Common myeloid progenitor, CD34-positive (primary cell): ENCODE measurements around the gene ATG2A.

Experiments
- CTCF ChIA-PET: fragments of 350-600 bp; sonication (Branson Sonifier 250); formaldehyde crosslinking; loops from one replicate; lab custom pipeline; 2021; ENCODE audit warnings: antibody characterized with exemption; lab: Charles Lee
- POLR2A ChIA-PET: fragments of 350-600 bp; sonication (Branson Sonifier 250); formaldehyde crosslinking; loops from one replicate; lab custom pipeline; 2021; ENCODE audit warnings: antibody characterized with exemption; lab: Charles Lee
- DNase-seq, 3 donors: peaks; one replicate each; pipeline versions ENCODE4 v3.0.0 to v3.0.0-alpha.2; 2013
- H3K27ac ChIP-seq, 2 experiments: 1 replicate in 1 of 2; 2 replicates in 1 of 2; pipeline ENCODE4 v1.7.0; 2013; ENCODE audit warnings: inconsistent platforms in 2 of 2, low read length in 2 of 2, mild to moderate bottlenecking in 2 of 2, low read depth in 1 of 2, moderate library complexity in 1 of 2; ENCODE audit not compliant: severe bottlenecking in 2 of 2, insufficient read depth in 1 of 2, poor library complexity in 1 of 2
- H3K27me3 ChIP-seq, 5 experiments: replicated peaks in 2 of 5; 1 replicate in 3 of 5; 2 replicates in 2 of 5; pipeline versions ENCODE4 v1.6.1 to v1.7.0; 2013; ENCODE audit warnings: low read length in 4 of 5, mild to moderate bottlenecking in 2 of 5, moderate library complexity in 2 of 5, inconsistent platforms in 1 of 5; ENCODE audit not compliant: insufficient read depth in 5 of 5, control insufficient read depth in 4 of 5
- H3K36me3 ChIP-seq, 4 experiments: 1 replicate in 2 of 4; 2 replicates in 2 of 4; pipeline versions ENCODE4 v1.6.1 to v1.7.0; 2013; ENCODE audit warnings: low read length in 3 of 4, control low read depth in 1 of 4, mild to moderate bottlenecking in 1 of 4; ENCODE audit not compliant: control insufficient read depth in 4 of 4, insufficient read depth in 4 of 4
- H3K4me1 ChIP-seq, 4 experiments: 1 replicate in 3 of 4; 2 replicates in 1 of 4; pipeline versions ENCODE4 v1.6.1 to v1.7.1; 2013; ENCODE audit warnings: low read length in 3 of 4, mild to moderate bottlenecking in 3 of 4, control low read depth in 1 of 4, inconsistent platforms in 1 of 4, moderate library complexity in 1 of 4; ENCODE audit not compliant: control insufficient read depth in 4 of 4, insufficient read depth in 4 of 4; ENCODE audit errors: control extremely low read depth in 1 of 4
- H3K4me3 ChIP-seq, 7 experiments: 1 replicate in 4 of 7; 2 replicates in 3 of 7; pipeline versions ENCODE4 v1.5.1 to v1.7.0; 2013; ENCODE audit warnings: mild to moderate bottlenecking in 7 of 7, low read length in 6 of 7, moderate library complexity in 6 of 7, inconsistent platforms in 2 of 7, low read depth in 2 of 7, control low read depth in 1 of 7; ENCODE audit not compliant: insufficient read depth in 4 of 7, control insufficient read depth in 1 of 7; ENCODE audit errors: extremely low read depth in 1 of 7
- H3K9me3 ChIP-seq, 5 experiments: 1 replicate in 4 of 5; 2 replicates in 1 of 5; pipeline versions ENCODE4 v1.6.1 to v1.7.1; 2013; ENCODE audit warnings: low read length in 4 of 5, mild to moderate bottlenecking in 2 of 5, inconsistent platforms in 1 of 5, low read depth in 1 of 5, moderate library complexity in 1 of 5; ENCODE audit not compliant: control insufficient read depth in 4 of 5, insufficient read depth in 2 of 5; ENCODE audit errors: control extremely low read depth in 1 of 5
- WGBS: methylation state at CpG from one replicate; pipeline ENCODE4 v1.1.5; 2013; ENCODE audit not compliant: insufficient coverage; 5-methylcytosine and 5-hydroxymethylcytosine counted together

Gene ATG2A

DNA sequence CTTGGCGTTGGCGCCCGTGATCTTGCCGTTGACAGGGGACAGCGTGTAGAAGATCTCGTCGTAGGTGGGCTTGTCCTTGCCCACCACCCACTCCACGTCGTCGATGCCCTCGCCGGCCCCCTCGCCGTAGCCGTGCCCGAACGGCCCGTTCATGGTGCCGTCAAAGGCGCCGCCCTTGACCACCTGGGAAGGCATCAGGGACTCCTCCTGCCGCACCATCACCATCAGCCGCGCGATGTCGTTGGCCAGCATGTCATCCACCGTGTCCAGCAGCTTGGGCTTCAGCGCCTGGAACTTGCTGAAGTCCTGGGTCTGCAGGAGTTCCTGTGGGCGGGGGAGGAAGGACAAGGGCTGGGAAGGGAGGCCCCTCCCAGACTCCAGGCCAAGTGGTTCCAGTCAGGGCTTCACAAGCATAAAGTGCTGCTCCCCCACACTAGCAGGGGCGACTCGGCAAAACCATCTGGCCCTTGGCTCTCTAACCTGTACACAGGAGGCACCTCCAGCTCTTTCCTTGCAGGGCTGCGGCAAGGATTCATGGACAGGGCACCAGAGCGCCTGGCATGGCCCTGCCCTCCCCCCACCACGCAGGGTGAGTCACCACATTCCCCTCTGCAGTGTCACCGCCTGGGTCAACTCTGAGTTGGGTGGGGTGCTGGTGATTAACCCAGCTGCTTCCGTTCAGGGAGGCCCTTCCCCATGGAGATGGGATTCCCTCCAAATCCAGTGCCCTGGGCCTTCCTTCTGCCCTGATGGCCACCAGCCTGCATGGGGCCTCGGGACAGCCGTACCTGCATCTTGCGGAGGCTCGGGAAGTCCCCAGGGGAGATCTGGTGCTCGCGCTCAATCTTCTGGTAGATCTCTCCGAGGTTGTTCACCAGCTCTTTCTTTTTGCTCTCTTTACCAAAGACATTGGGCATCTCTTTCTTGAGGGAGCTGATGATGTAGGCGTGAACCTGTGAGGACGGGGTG is 62.2 kb downstream of the ATG2A start:
- peak overlapping the region in 1 of 2 experiments; percentile 34 for H3K27ac ChIP-seq
- ChIA-PET POLR2A (no interaction called here), CTCF (interaction anchor here (1.5 to 33.3 kb wide), 5 partner anchors 8 to 160 kb away, joined by 3 to 1071 read pairs (median 8); partner anchors contain the start of genes ARL2, BATF2 and EHD1)
- H3K4me3 ChIP-seq: peak overlapping the region in 1 of 7 experiments; percentile 27
- 92% methylated on average over 38 of the region's 45 CpGs for WGBS
- H3K36me3 ChIP-seq: peaks cover 0 to 35% (median 22%) of the 10 kb centered on the region in 4 experiments
- no peaks in the 10 kb centered on the region for H3K9me3 ChIP-seq
- H3K4me1 ChIP-seq: peaks cover 10 to 96% (median 81%) of the 10 kb centered on the region in 4 experiments
- no peaks in the 10 kb centered on the region for H3K27me3 ChIP-seq
- DNase-seq: peak in 1 of 3 donors; percentile 48

DNA sequence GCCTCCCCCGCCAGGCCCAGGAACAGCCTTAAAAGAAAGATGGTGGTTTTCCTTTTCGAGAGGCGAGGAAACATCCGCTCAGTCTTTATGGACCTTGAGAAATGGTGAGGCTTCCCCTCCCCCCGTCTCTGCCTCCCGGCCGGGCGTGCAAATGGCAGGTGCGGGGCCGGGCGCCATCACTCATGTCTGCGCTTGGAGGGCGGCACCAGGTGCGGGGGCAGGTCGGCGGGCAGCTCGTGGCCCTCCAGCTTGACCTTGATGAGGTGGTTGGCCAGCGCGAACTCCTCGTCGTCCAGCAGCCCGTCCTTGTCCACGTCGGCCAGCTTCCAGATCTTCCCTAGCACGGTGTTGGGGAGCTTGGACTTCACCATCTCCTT is 62.9 kb downstream of the ATG2A start:
- ChIA-PET CTCF (interaction anchor here (1.5 to 33.3 kb wide), 4 partner anchors 10 to 160 kb away, joined by 3 to 1071 read pairs (median 138); partner anchors contain the start of genes ARL2, BATF2 and EHD1), POLR2A (interaction anchor here (1.3 kb wide), 1 partner anchor 15 kb away, joined by 4 read pairs; no protein-coding TSS in a partner anchor)
- no peak for DNase-seq
- Histone ChIP-seq H3K4me1 (peaks cover 5 to 96% (median 77%) of the 10 kb centered on the region in 4 experiments), H3K36me3 (peaks cover 0 to 35% (median 22%) of the 10 kb centered on the region in 4 experiments), H3K4me3 (peak overlapping the region in 1 of 7 experiments; percentile 8), H3K27me3 (no peaks in the 10 kb centered on the region), H3K9me3 (no peaks in the 10 kb centered on the region), H3K27ac (no peak overlapping the region)
- WGBS: 97% methylated on average over 24 of the region's 25 CpGs

- Histone ChIP-seq H3K27me3 (no peaks in the 10 kb centered on the region), H3K36me3 (peaks cover 0 to 33% (median 21%) of the 10 kb centered on the region in 4 experiments), H3K9me3 (no peaks in the 10 kb centered on the region), H3K27ac (peak overlapping the region in 1 of 2 experiments; percentile 34), H3K4me1 (peaks cover 3 to 96% (median 77%) of the 10 kb centered on the region in 4 experiments), H3K4me3 (peak overlapping the region in 1 of 7 experiments; percentile 8)
- ChIA-PET POLR2A (interaction anchor here (0.6 to 1.3 kb wide), 3 partner anchors 15 to 32 kb away, joined by 3 to 5 read pairs (median 4); partner anchors contain the start of gene EHD1), CTCF (interaction anchor here (1.0 to 33.3 kb wide), 5 partner anchors 11 to 161 kb away, joined by 3 to 1071 read pairs (median 8); partner anchors contain the start of genes ARL2, BATF2 and EHD1)
- no peak for DNase-seq
- 43% methylated on average over 18 of the region's 27 CpGs for WGBS
Measured at GRCh38 chr11:64853709-64854108, 63.3 kb downstream of the ATG2A start.

DNA sequence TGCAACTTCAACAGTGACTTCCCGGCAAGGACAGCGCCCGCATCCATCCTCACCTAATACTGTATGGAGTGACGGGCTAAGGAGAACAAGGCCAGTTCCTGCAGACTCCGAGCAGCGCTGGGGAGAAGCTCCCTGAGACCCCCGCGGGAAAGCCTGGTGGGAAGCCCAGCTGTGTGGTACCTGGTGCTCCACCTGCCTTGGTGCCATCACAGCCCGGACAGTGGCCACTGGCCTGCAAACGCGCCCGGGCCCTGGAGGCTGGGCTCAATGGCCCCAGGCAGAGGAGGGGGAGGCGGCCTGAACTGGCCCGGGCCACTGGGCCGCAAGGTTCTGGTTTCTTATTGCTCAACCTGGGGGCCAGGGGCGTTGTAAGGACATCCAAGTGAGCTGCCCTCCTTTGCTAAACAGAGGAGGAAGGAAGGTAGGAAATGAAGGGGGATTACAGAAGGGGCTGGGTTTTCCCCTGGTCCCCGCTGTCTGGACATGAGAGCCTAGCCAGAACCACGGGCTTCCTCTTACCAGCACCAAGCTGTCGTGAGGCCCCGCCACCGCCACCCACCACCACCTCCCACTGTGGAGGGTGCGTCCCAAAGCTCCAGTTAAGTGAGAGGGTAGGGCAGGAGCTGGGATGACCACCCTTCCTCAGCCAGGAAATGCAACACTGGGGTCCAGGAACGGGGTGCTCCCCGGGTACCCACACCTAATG is 64.1 kb downstream of the ATG2A start:
- Histone ChIP-seq H3K36me3 (peaks cover 0 to 33% (median 20%) of the 10 kb centered on the region in 4 experiments), H3K4me1 (peaks cover 3 to 96% (median 78%) of the 10 kb centered on the region in 4 experiments), H3K9me3 (no peaks in the 10 kb centered on the region), H3K4me3 (no peak overlapping the region), H3K27ac (peak overlapping the region in 1 of 2 experiments; percentile 34), H3K27me3 (no peaks in the 10 kb centered on the region)
- CTCF ChIA-PET: interaction anchor here (0.6 to 33.3 kb wide), 6 partner anchors 11 to 162 kb away, joined by 3 to 1071 read pairs (median 6); partner anchors contain the start of genes ARL2, BATF2 and EHD1
- DNase-seq: peak in 2 of 3 donors; percentile 43 to 53
- POLR2A ChIA-PET: interaction anchor here (0.6 to 2.1 kb wide), 4 partner anchors 16 to 33 kb away, joined by 3 to 6 read pairs (median 4); partner anchors contain the start of gene EHD1
- WGBS: 79% methylated on average over 17 of the region's 24 CpGs

GRCh38 chr11:64851831-64852351 is 65.1 kb downstream of the ATG2A start:
- no peaks in the 10 kb centered on the region for H3K27me3 ChIP-seq
- ChIA-PET POLR2A (interaction anchor here (1.0 to 2.1 kb wide), 2 partner anchors 26 to 28 kb away, joined by 3 to 6 read pairs; partner anchors contain the start of gene EHD1), CTCF (interaction anchor here (16.1 to 33.3 kb wide), 2 partner anchors 12 to 38 kb away, joined by 268 to 1071 read pairs; partner anchors contain the start of gene EHD1)
- H3K4me1 ChIP-seq: peaks cover 3 to 89% (median 73%) of the 10 kb centered on the region in 4 experiments
- H3K9me3 ChIP-seq: no peaks in the 10 kb centered on the region
- H3K27ac ChIP-seq: peak overlapping the region in 1 of 2 experiments; percentile 14
- H3K36me3 ChIP-seq: peaks cover 0 to 29% (median 19%) of the 10 kb centered on the region in 4 experiments
- no peak overlapping the region for H3K4me3 ChIP-seq
- 100% methylated on average over 8 of the region's 8 CpGs for WGBS
- DNase-seq: no peak
